WTC11 (cell line): ENCODE data around the gene DOK5.

Source experiments
- ATF2 ChIP-seq: sonication (generic); formaldehyde crosslinking; IDR thresholded peaks from 2 replicates; pipeline ENCODE4 v1.8.1; 2022; ENCODE audit warnings: low read depth, missing genetic modification reagents, borderline replicate concordance
- ATF3 ChIP-seq: sonication (generic); formaldehyde crosslinking; conservative IDR thresholded peaks from 2 replicates; pipeline ENCODE4 v1.8.1; 2022; ENCODE audit warnings: mild to moderate bottlenecking, missing genetic modification reagents
- CTCF ChIP-seq: fragments of 200-600 bp; IDR thresholded peaks from 2 replicates; pipeline ENCODE4 v1.8.0; 2022; ENCODE audit warnings: antibody characterized with exemption
- FOXJ3 ChIP-seq: sonication (generic); formaldehyde crosslinking; IDR thresholded peaks from 2 replicates; pipeline ENCODE4 v1.9.0; 2021; ENCODE audit warnings: missing genetic modification reagents, mild to moderate bottlenecking, borderline replicate concordance
- HMGXB4 ChIP-seq: sonication (generic); formaldehyde crosslinking; IDR thresholded peaks from 2 replicates; pipeline ENCODE4 v1.8.1; 2023; ENCODE audit warnings: mild to moderate bottlenecking, moderate library complexity, missing genetic modification reagents
- IRF2 ChIP-seq: sonication (generic); formaldehyde crosslinking; IDR thresholded peaks from 2 replicates; pipeline ENCODE4 v1.8.0; 2022; ENCODE audit warnings: low read depth, missing genetic modification reagents, borderline replicate concordance
- JUN ChIP-seq: sonication (generic); formaldehyde crosslinking; IDR thresholded peaks from 2 replicates; pipeline ENCODE4 v1.8.0; 2023; ENCODE audit warnings: mild to moderate bottlenecking, missing genetic modification reagents
- MAX ChIP-seq: sonication (generic); formaldehyde crosslinking; IDR thresholded peaks from 2 replicates; pipeline ENCODE4 v1.8.0; 2022; ENCODE audit warnings: mild to moderate bottlenecking, missing genetic modification reagents
- SMAD4 ChIP-seq: sonication (generic); formaldehyde crosslinking; IDR thresholded peaks from 2 replicates; pipeline ENCODE4 v1.8.0; 2022; ENCODE audit warnings: mild to moderate bottlenecking, missing genetic modification reagents
- STAT6 ChIP-seq: sonication (generic); formaldehyde crosslinking; conservative IDR thresholded peaks from 2 replicates; pipeline ENCODE4 v1.8.1; 2023; ENCODE audit warnings: mild to moderate bottlenecking, low read depth, missing genetic modification reagents, moderate library complexity
- TCF7 ChIP-seq: sonication (generic); formaldehyde crosslinking; IDR thresholded peaks from 2 replicates; pipeline ENCODE4 v1.8.0; 2022; ENCODE audit warnings: mild to moderate bottlenecking, low read depth, missing genetic modification reagents, moderate library complexity
- ZNF263 ChIP-seq: sonication (generic); formaldehyde crosslinking; IDR thresholded peaks from 2 replicates; pipeline ENCODE4 v1.8.1; 2022; ENCODE audit warnings: low read depth, mild to moderate bottlenecking, moderate library complexity, missing genetic modification reagents
- ZNF396 ChIP-seq: fragments of 250-450 bp; sonication (Bioruptor Pico); IDR thresholded peaks from 2 replicates; pipeline ENCODE4 v1.8.0; 2021; ENCODE audit warnings: mild to moderate bottlenecking, moderate library complexity, borderline replicate concordance
- ZSCAN18 ChIP-seq: fragments of 250-450 bp; sonication (Bioruptor Pico); IDR thresholded peaks from 2 replicates; pipeline ENCODE4 v2.1.2; 2022; ENCODE audit warnings: mild to moderate bottlenecking, moderate library complexity

GRCh38 chr20:54456961-54457360, 18.4 kb upstream of the DOK5 start:
- TF ChIP-seq SMAD4 (CRISPR knock-in tag) (no peak), CTCF (no peak), ZSCAN18 (CRISPR knock-in tag) (no peak), FOXJ3 (CRISPR knock-in tag) (no peak), TCF7 (CRISPR knock-in tag) (no peak), JUN (CRISPR knock-in tag) (no peak), ZNF396 (CRISPR knock-in tag) (no peak), ZNF263 (CRISPR knock-in tag) (no peak), ATF2 (CRISPR knock-in tag) (no peak), STAT6 (no peak), HMGXB4 (CRISPR knock-in tag) (no peak), ATF3 (CRISPR knock-in tag) (no peak), IRF2 (CRISPR knock-in tag) (no peak), MAX (CRISPR knock-in tag) (no peak)
